ENCODE measurements around the gene APAF1.

The APAF1 gene

DNA sequence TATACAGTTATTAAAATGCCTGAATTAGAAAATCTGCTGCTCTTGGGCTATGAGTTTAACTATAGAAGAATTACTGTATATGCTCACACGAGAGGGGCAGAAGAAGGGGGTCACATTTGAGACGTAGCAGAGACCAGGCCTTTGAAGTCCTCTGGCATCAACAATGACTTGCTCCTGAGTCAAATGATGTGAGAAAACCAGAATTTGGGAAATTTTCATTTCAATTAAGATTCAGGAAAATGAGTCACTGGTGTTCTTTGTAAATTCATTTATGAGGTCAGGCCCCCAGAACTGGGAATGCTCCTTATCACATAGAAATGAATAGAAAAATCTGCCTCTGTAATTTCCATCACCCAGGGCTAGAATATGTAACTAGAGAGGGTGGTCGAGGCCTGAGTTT, 92.9 kb downstream of the APAF1 start:
- ATAC-seq (ENCODE audit: low read depth), result no peak
- H3K36me3 ChIP-seq (ENCODE audit: low read depth), result peaks cover 20% of the 10 kb centered on the region
- H3K27ac ChIP-seq (ENCODE audit: poor library complexity, severe bottlenecking), result no peak overlapping the region
- no peak for DNase-seq (ENCODE audit: low spot score)
- no peaks in the 10 kb centered on the region for H3K9me3 ChIP-seq (ENCODE audit: severe bottlenecking)
- H3K27me3 ChIP-seq (ENCODE audit: insufficient read depth, poor library complexity, severe bottlenecking), result no peaks in the 10 kb centered on the region
- H3K4me1 ChIP-seq (ENCODE audit: insufficient read depth, poor library complexity, severe bottlenecking), result no peaks in the 10 kb centered on the region
- TF ChIP-seq, protein P1, sequence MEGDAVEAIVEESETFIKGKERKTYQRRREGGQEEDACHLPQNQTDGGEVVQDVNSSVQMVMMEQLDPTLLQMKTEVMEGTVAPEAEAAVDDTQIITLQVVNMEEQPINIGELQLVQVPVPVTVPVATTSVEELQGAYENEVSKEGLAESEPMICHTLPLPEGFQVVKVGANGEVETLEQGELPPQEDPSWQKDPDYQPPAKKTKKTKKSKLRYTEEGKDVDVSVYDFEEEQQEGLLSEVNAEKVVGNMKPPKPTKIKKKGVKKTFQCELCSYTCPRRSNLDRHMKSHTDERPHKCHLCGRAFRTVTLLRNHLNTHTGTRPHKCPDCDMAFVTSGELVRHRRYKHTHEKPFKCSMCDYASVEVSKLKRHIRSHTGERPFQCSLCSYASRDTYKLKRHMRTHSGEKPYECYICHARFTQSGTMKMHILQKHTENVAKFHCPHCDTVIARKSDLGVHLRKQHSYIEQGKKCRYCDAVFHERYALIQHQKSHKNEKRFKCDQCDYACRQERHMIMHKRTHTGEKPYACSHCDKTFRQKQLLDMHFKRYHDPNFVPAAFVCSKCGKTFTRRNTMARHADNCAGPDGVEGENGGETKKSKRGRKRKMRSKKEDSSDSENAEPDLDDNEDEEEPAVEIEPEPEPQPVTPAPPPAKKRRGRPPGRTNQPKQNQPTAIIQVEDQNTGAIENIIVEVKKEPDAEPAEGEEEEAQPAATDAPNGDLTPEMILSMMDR (IDR thresholded peaks at IDR 0.05; ENCODE audit: poor library complexity, severe bottlenecking), result no peak
- no peak overlapping the region for H3K4me3 ChIP-seq (ENCODE audit: severe bottlenecking)

DNA sequence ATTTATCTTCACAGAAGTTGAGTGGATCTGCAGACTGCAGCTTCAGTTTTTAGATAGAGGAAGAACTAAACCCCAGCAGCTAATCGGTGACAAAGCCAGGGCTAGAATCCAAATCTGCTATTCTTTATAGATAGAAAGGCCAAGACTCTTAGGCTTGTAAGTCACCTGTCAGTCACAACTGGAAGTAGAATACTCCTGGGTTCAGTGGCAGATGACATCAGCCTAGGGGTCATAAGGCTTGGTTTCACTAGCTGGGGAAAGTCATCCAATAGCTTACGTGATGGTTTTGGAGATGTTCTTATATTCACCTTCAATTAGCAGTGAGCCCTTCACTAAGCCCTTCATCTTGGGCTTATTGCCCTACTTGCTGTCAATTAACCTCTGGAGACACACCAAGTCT, 93.4 kb downstream of the APAF1 start:
- ATAC-seq (ENCODE audit: low read depth), result no peak
- no peaks in the 10 kb centered on the region for H3K27me3 ChIP-seq (ENCODE audit: insufficient read depth, poor library complexity, severe bottlenecking)
- DNase-seq (ENCODE audit: low spot score), result no peak
- no peak overlapping the region for H3K27ac ChIP-seq (ENCODE audit: poor library complexity, severe bottlenecking)
- H3K4me1 ChIP-seq (ENCODE audit: insufficient read depth, poor library complexity, severe bottlenecking), result no peaks in the 10 kb centered on the region
- TF ChIP-seq, protein P1 (IDR thresholded peaks at IDR 0.05; ENCODE audit: poor library complexity, severe bottlenecking), result no peak
- no peaks in the 10 kb centered on the region for H3K9me3 ChIP-seq (ENCODE audit: severe bottlenecking)
- H3K4me3 ChIP-seq (ENCODE audit: severe bottlenecking), result no peak overlapping the region
- H3K36me3 ChIP-seq (ENCODE audit: low read depth), result peaks cover 16% of the 10 kb centered on the region

DNA sequence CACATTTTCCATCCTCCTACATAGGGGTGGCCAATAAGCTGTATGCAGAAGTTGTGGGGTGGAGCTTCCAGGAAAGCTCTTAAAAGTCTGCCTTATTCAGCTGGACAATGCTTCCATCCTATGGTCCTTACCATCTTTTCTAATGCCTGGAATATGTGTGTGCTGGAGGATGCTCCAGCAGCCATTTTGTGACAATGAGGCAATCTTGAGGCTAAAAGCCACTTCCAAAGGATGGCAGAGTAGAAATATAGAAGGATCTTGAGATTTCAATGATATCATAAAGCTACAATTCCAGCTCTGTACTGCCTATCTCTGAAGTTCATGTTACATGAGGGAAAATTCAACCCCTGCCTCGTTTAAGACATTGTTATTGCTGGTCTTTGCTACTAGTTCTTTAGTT, 95.7 kb downstream of the APAF1 start:
- no peak for DNase-seq (ENCODE audit: low spot score)
- Histone ChIP-seq H3K27me3 (ENCODE audit: insufficient read depth, poor library complexity, severe bottlenecking) (peaks cover under 1% of the 10 kb centered on the region), H3K27ac (ENCODE audit: poor library complexity, severe bottlenecking) (no peak overlapping the region), H3K4me1 (ENCODE audit: insufficient read depth, poor library complexity, severe bottlenecking) (no peaks in the 10 kb centered on the region), H3K36me3 (ENCODE audit: low read depth) (no peaks in the 10 kb centered on the region), H3K4me3 (ENCODE audit: severe bottlenecking) (no peak overlapping the region), H3K9me3 (ENCODE audit: severe bottlenecking) (no peaks in the 10 kb centered on the region)
- TF ChIP-seq, protein P1 (IDR thresholded peaks at IDR 0.05; ENCODE audit: poor library complexity, severe bottlenecking), result no peak
- ATAC-seq (ENCODE audit: low read depth), result no peak

DNA sequence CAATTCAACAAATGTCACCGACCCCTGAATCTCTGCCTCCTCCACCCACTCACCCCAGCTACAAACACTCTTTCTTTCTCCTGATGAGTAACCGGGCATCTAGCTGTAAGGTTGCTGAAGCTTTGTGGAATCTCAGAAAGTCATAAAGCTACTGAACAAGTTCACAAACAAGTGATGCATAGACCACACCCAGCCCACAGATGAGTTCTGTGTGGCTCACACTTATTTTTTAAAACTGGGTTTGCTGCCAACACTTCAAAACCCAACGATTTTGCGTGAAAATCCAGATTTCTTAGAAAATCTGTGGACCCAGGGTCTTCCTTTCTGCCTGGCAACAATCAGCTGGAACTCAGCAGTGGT, 96.1 kb downstream of the APAF1 start:
- no peaks in the 10 kb centered on the region for H3K36me3 ChIP-seq (ENCODE audit: low read depth)
- no peak overlapping the region for H3K4me3 ChIP-seq (ENCODE audit: severe bottlenecking)
- TF ChIP-seq, protein P1 (IDR thresholded peaks at IDR 0.05; ENCODE audit: poor library complexity, severe bottlenecking), result no peak
- DNase-seq (ENCODE audit: low spot score), result no peak
- H3K27me3 ChIP-seq (ENCODE audit: insufficient read depth, poor library complexity, severe bottlenecking), result peaks cover 5% of the 10 kb centered on the region
- H3K4me1 ChIP-seq (ENCODE audit: insufficient read depth, poor library complexity, severe bottlenecking), result no peaks in the 10 kb centered on the region
- H3K9me3 ChIP-seq (ENCODE audit: severe bottlenecking), result no peaks in the 10 kb centered on the region
- ATAC-seq (ENCODE audit: low read depth), result no peak
- H3K27ac ChIP-seq (ENCODE audit: poor library complexity, severe bottlenecking), result no peak overlapping the region

DNA sequence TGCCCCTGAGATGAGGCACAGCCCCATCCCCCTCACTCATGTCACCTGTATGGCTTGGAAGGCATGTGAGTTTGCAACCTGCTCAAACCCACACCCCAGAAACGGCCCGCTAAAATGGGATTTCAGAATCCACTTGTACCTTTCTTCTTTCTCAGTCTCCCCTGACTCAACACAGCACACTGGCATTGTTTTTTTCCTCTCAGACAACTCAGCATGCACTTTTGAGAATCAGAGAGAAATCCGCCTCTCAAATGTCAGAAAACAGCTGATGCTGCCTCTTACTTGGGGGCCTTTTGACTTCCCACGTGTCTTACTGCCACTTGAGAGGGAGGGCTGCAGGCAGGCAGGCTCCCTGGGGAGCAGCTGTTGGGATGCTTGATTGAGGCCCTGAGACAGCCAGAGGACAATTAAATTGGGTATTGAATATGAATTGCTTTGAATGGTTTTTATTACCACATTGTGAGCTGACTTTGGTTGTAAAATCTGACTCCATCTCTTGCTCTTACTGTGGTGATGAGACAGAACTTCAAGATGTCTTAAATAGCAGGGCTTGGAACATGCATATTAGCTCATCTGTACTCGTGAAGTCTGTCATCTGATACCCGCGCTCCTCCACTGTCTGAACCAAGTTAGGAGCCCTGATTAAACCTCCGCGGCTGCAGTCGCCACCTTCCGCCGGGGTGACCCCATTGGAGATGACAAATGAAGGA, 96.6 kb downstream of the APAF1 start:
- ATAC-seq (ENCODE audit: low read depth), result no peak
- TF ChIP-seq, protein P1 (IDR thresholded peaks at IDR 0.05; ENCODE audit: poor library complexity, severe bottlenecking), result no peak
- H3K27ac ChIP-seq (ENCODE audit: poor library complexity, severe bottlenecking), result no peak overlapping the region

More for the DNA sequence above, 96.6 kb downstream of the APAF1 start:
- no peak for DNase-seq (ENCODE audit: low spot score)
- Histone ChIP-seq H3K9me3 (ENCODE audit: severe bottlenecking) (no peaks in the 10 kb centered on the region), H3K4me1 (ENCODE audit: insufficient read depth, poor library complexity, severe bottlenecking) (no peaks in the 10 kb centered on the region), H3K36me3 (ENCODE audit: low read depth) (no peaks in the 10 kb centered on the region), H3K4me3 (ENCODE audit: severe bottlenecking) (no peak overlapping the region), H3K27me3 (ENCODE audit: insufficient read depth, poor library complexity, severe bottlenecking) (peaks cover 10% of the 10 kb centered on the region)
